Measurements from ENCODE around the gene MTCL3.

MTCL3 gene

GRCh38 chr6:127518710-127519468, at the start of gene MTCL3:
TSS of gene MTCL3 (minus strand) at chr6:127519335.
- H3K27me3 ChIP-seq, result peaks cover 2 to 57% (median 29%) of the 10 kb centered on the region in 3 donors
- no peak within 1 kb of the TSS for H3K27ac ChIP-seq
- 6 to 9% methylated on average over 42 of the region's 42 CpGs for WGBS, 2 donors
- no peaks in the 10 kb centered on the region for H3K36me3 ChIP-seq
- H3K9me3 ChIP-seq, result no peaks in the 10 kb centered on the region
- intact Hi-C loops (cut with DNase I), result no loop called here
- TF ChIP-seq EP300 (IDR thresholded peaks at IDR 0.05), result no peak
- TF ChIP-seq POLR2A (IDR thresholded peaks at IDR 0.05), result no peak
- no peak for TF ChIP-seq CTCF (IDR thresholded peaks at IDR 0.05)
- no peak for TF ChIP-seq POLR2AphosphoS5 (IDR thresholded peaks at IDR 0.05)
- no peak within 1 kb of the TSS for H3K4me3 ChIP-seq
- DNase-seq, result no peak
- peaks cover 0 to 36% (median 29%) of the 10 kb centered on the region in 4 donors for H3K4me1 ChIP-seq

- H3K4me3 ChIP-seq, result no peak overlapping the region
- no peaks in the 10 kb centered on the region for H3K9me3 ChIP-seq
- intact Hi-C loops (cut with DNase I), result no loop called here
- 51 to 72% methylated on average over 2 of the region's 2 CpGs for WGBS, 2 donors
- H3K4me1 ChIP-seq, result peaks cover 0 to 5% (median 0%) of the 10 kb centered on the region in 4 donors
- no peaks in the 10 kb centered on the region for H3K27me3 ChIP-seq
- DNase-seq, result no peak
- TF ChIP-seq POLR2AphosphoS5 (IDR thresholded peaks at IDR 0.05) (no peak), CTCF (IDR thresholded peaks at IDR 0.05) (no peak), EP300 (IDR thresholded peaks at IDR 0.05) (no peak), POLR2A (IDR thresholded peaks at IDR 0.05) (no peak)
- no peaks in the 10 kb centered on the region for H3K36me3 ChIP-seq
- H3K27ac ChIP-seq, result no peak overlapping the region
Measured at GRCh38 chr6:127567476-127567875, 48.3 kb upstream of the MTCL3 start.

- intact Hi-C loops (cut with DNase I), result no loop called here
- Histone ChIP-seq H3K36me3 (no peaks in the 10 kb centered on the region), H3K27me3 (no peaks in the 10 kb centered on the region), H3K4me1 (peaks cover 0 to 5% (median 0%) of the 10 kb centered on the region in 4 donors), H3K27ac (no peak overlapping the region), H3K4me3 (no peak overlapping the region), H3K9me3 (no peaks in the 10 kb centered on the region)
- DNase-seq, result no peak
- TF ChIP-seq POLR2AphosphoS5 (IDR thresholded peaks at IDR 0.05) (no peak), EP300 (IDR thresholded peaks at IDR 0.05) (no peak), CTCF (IDR thresholded peaks at IDR 0.05) (no peak), POLR2A (IDR thresholded peaks at IDR 0.05) (no peak)
Measured at GRCh38 chr6:127566651-127567050, 47.5 kb upstream of the MTCL3 start.

- H3K36me3 ChIP-seq, result no peaks in the 10 kb centered on the region
- TF ChIP-seq POLR2AphosphoS5 (IDR thresholded peaks at IDR 0.05) (no peak), EP300 (IDR thresholded peaks at IDR 0.05) (no peak), CTCF (IDR thresholded peaks at IDR 0.05) (no peak), POLR2A (IDR thresholded peaks at IDR 0.05) (no peak)
- H3K4me3 ChIP-seq, result no peak overlapping the region
- no peaks in the 10 kb centered on the region for H3K27me3 ChIP-seq
- intact Hi-C loops (cut with DNase I), result no loop called here
- H3K9me3 ChIP-seq, result no peaks in the 10 kb centered on the region
- DNase-seq, result no peak
- no peak overlapping the region for H3K27ac ChIP-seq
- peaks cover 0 to 5% (median 0%) of the 10 kb centered on the region in 4 donors for H3K4me1 ChIP-seq
Measured at GRCh38 chr6:127566119-127566518, 47.0 kb upstream of the MTCL3 start.

GRCh38 chr6:127564761-127565160, 45.6 kb upstream of the MTCL3 start:
- H3K4me3 ChIP-seq, result no peak overlapping the region
- no peak for DNase-seq
- 76 to 79% methylated on average over 3 of the region's 3 CpGs for WGBS, 2 donors

More at GRCh38 chr6:127564761-127565160, 45.6 kb upstream of the MTCL3 start:
- intact Hi-C loops (cut with DNase I), result no loop called here
- H3K36me3 ChIP-seq, result no peaks in the 10 kb centered on the region
- H3K27me3 ChIP-seq, result no peaks in the 10 kb centered on the region
- H3K27ac ChIP-seq, result no peak overlapping the region
- H3K9me3 ChIP-seq, result no peaks in the 10 kb centered on the region
- TF ChIP-seq EP300 (IDR thresholded peaks at IDR 0.05) (no peak), POLR2A (IDR thresholded peaks at IDR 0.05) (no peak), CTCF (IDR thresholded peaks at IDR 0.05) (no peak), POLR2AphosphoS5 (IDR thresholded peaks at IDR 0.05) (no peak)
- H3K4me1 ChIP-seq, result peaks cover 0 to 5% (median 0%) of the 10 kb centered on the region in 4 donors
